Measurements from ENCODE around the gene EPHA7.

- TF ChIP-seq, protein P1, sequence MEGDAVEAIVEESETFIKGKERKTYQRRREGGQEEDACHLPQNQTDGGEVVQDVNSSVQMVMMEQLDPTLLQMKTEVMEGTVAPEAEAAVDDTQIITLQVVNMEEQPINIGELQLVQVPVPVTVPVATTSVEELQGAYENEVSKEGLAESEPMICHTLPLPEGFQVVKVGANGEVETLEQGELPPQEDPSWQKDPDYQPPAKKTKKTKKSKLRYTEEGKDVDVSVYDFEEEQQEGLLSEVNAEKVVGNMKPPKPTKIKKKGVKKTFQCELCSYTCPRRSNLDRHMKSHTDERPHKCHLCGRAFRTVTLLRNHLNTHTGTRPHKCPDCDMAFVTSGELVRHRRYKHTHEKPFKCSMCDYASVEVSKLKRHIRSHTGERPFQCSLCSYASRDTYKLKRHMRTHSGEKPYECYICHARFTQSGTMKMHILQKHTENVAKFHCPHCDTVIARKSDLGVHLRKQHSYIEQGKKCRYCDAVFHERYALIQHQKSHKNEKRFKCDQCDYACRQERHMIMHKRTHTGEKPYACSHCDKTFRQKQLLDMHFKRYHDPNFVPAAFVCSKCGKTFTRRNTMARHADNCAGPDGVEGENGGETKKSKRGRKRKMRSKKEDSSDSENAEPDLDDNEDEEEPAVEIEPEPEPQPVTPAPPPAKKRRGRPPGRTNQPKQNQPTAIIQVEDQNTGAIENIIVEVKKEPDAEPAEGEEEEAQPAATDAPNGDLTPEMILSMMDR (IDR thresholded peaks at IDR 0.05): no peak
- TF ChIP-seq EZH2phosphoT487 (IDR thresholded peaks at IDR 0.05) (no peak), EZH2 (IDR thresholded peaks at IDR 0.05) (no peak)
Observed at GRCh38 chr6:93343476-93343875, 75.9 kb downstream of the EPHA7 start.

Data from neural progenitor cell (in vitro differentiated cells).